Lower leg skin (tissue), 3 donors: Measurements from ENCODE around the gene PLSCR3.

ENCODE experiments used
- CTCF ChIP-seq, 3 donors: fragments of 450-650 bp; IDR thresholded peaks; one replicate each; pipeline ENCODE4 v1.5.1; 2016; ENCODE audit warnings: antibody characterized with exemption in 3 of 3, mild to moderate bottlenecking in 3 of 3, moderate library complexity in 2 of 3
- POLR2A ChIP-seq, 2 donors: fragments of 450-650 bp; IDR thresholded peaks; one replicate each; pipeline ENCODE4 v1.6.1; 2016 to 2017; ENCODE audit warnings: antibody characterized with exemption in 2 of 2, mild to moderate bottlenecking in 1 of 2, moderate library complexity in 1 of 2

- TF ChIP-seq CTCF (IDR thresholded peaks at IDR 0.05) (no peak), POLR2A (IDR thresholded peaks at IDR 0.05) (no peak)
Observed at GRCh38 chr17:7379134-7379533, 15.2 kb downstream of the PLSCR3 start.
